Measurements from ENCODE around the gene UGT2B15. TPM values are rescaled to one million over a fixed set of nuclear protein-coding genes. Genes with fewer than 3 reads are reported as not detected.
"Not testable (repeated sequence)": the region's sequence is repeated elsewhere in the genome, so short reads cannot be mapped to it uniquely, and the experiment has no call there.

Gene UGT2B15
- total RNA-seq, 1 donor from 2014 or later, result not detected

GRCh38 chr4:68662836-68663574 lies 7.4 kb downstream of the UGT2B15 start:
- not testable (repeated sequence) for H3K36me3 ChIP-seq; H3K4me3 ChIP-seq; DNase-seq (ENCODE audit: low spot score); H3K9ac ChIP-seq; H3K27ac ChIP-seq; H3K4me3 Mint-ChIP-seq; H3K9me3 ChIP-seq (ENCODE audit: low read depth); H3F3A ChIP-seq (ENCODE audit: low read depth); H4K20me1 ChIP-seq (ENCODE audit: low read depth); H3K4me1 Mint-ChIP-seq; H3K27me3 Mint-ChIP-seq (ENCODE audit: insufficient read depth, low read depth); H3K27ac Mint-ChIP-seq; H3K4me2 ChIP-seq; H3K9me3 Mint-ChIP-seq; H3K79me2 ChIP-seq (ENCODE audit: low read depth); H3K27me3 ChIP-seq; H2AFZ ChIP-seq (replicated peaks); H3K36me3 Mint-ChIP-seq; H3K4me1 ChIP-seq

GRCh38 chr4:68658672-68659071 lies 11.8 kb downstream of the UGT2B15 start:
- Mint-ChIP-seq H3K27ac (no peak overlapping the region), H3K9me3 (no peaks in the 10 kb centered on the region), H3K27me3 (ENCODE audit: insufficient read depth, low read depth) (no peaks in the 10 kb centered on the region), H3K4me1 (peaks cover 9% of the 10 kb centered on the region), H3K36me3 (no peaks in the 10 kb centered on the region), H3K4me3 (no peak overlapping the region)
- Histone ChIP-seq H3K36me3 (no peaks in the 10 kb centered on the region), H3K9me3 (ENCODE audit: low read depth) (no peaks in the 10 kb centered on the region), H3K4me2 (no peak overlapping the region), H3K9ac (no peak overlapping the region), H3K27me3 (no peaks in the 10 kb centered on the region), H3K4me1 (peaks cover 6% of the 10 kb centered on the region), H4K20me1 (ENCODE audit: low read depth) (no peaks in the 10 kb centered on the region), H3K4me3 (no peak overlapping the region), H3K27ac (no peak overlapping the region), H3K79me2 (ENCODE audit: low read depth) (no peaks in the 10 kb centered on the region), H2AFZ (replicated peaks) (no peak overlapping the region), H3F3A (ENCODE audit: low read depth) (no peaks in the 10 kb centered on the region)
- DNase-seq (ENCODE audit: low spot score), result no peak
- TF ChIP-seq CTCF (IDR thresholded peaks at IDR 0.05) (no peak), EZH2phosphoT487 (IDR thresholded peaks at IDR 0.05) (no peak), EZH2 (IDR thresholded peaks at IDR 0.05) (no peak)

GRCh38 chr4:68657022-68657594 lies 13.3 kb downstream of the UGT2B15 start:
- not testable (repeated sequence) for H3K4me3 Mint-ChIP-seq; H3K27ac ChIP-seq; H3K4me2 ChIP-seq; H3K9ac ChIP-seq; DNase-seq (ENCODE audit: low spot score); H3F3A ChIP-seq (ENCODE audit: low read depth); H2AFZ ChIP-seq (replicated peaks); H3K4me1 ChIP-seq; H3K9me3 Mint-ChIP-seq; H3K4me3 ChIP-seq; H3K9me3 ChIP-seq (ENCODE audit: low read depth); H3K36me3 ChIP-seq; H3K27me3 ChIP-seq; H4K20me1 ChIP-seq (ENCODE audit: low read depth); H3K27ac Mint-ChIP-seq; H3K4me1 Mint-ChIP-seq; H3K27me3 Mint-ChIP-seq (ENCODE audit: insufficient read depth, low read depth); H3K79me2 ChIP-seq (ENCODE audit: low read depth); H3K36me3 Mint-ChIP-seq

- not testable (repeated sequence) for H3K36me3 Mint-ChIP-seq; H3K9ac ChIP-seq; H3F3A ChIP-seq (ENCODE audit: low read depth); H2AFZ ChIP-seq (replicated peaks); H3K4me1 ChIP-seq; H3K36me3 ChIP-seq; H3K27me3 Mint-ChIP-seq (ENCODE audit: insufficient read depth, low read depth); H3K4me3 ChIP-seq; H3K27me3 ChIP-seq; H3K4me2 ChIP-seq; H3K27ac Mint-ChIP-seq; H3K9me3 Mint-ChIP-seq; H3K4me3 Mint-ChIP-seq; H3K4me1 Mint-ChIP-seq; H3K79me2 ChIP-seq (ENCODE audit: low read depth); H3K27ac ChIP-seq; H3K9me3 ChIP-seq (ENCODE audit: low read depth); H4K20me1 ChIP-seq (ENCODE audit: low read depth)
- DNase-seq (ENCODE audit: low spot score), result peak; percentile 7
Measured at GRCh38 chr4:68656445-68656973, 13.9 kb downstream of the UGT2B15 start.

Measured in neural progenitor cell (in vitro differentiated cells).